ENCODE measurements around the gene TTLL7.
"Not testable (repeated sequence)": the region's sequence is repeated elsewhere in the genome, so short reads cannot be mapped to it uniquely, and the experiment has no call there.

The TTLL7 gene

GRCh38 chr1:83929184-83929583, 69.7 kb downstream of the TTLL7 start:
- no peak for DNase-seq

GRCh38 chr1:83928396-83928795, 70.5 kb downstream of the TTLL7 start:
- DNase-seq, result no peak

- DNase-seq, result no peak
These were observed 71.2 kb downstream of the TTLL7 start for GRCh38 chr1:83927701-83928100.

DNA sequence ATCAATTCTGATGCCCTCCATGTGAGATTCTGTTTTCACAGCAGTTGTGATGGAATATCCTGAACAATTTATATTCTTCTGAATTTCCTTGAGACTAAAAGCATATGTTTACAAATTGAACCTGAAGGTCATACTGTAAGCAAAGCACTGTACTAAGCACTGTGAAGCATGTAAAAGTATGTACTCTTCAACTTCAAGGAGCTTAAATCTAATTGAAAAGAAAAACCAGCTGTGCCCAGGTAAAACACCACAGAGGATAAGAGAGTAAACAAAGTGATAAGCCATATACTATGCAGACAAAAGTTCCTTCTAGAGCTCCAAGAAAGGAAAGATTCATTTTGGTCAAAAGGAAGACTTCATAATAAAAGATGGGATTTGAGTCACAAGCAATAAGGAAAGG, 71.9 kb downstream of the TTLL7 start:
- no peak for DNase-seq

- DNase-seq, result no peak
These were observed 75.4 kb downstream of the TTLL7 start for GRCh38 chr1:83923553-83923952.

DNA sequence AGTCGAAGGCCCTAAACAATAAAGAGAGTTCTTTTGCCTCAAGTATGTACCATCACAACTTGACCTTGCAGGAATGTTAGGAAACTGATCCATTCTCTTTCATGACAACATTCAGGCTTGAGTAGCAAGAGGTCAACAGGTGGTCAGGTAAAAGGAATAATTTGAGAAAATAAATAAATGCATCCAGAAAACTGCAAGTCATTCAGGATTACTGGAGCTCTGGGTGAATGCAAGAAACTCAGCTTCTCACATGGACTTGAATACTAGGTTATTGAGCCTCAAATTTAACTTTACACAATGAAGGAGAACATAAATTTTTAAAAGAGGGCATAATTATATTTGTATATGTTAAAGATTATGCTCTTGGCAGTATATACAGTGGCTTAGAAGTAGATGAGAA, 76.5 kb downstream of the TTLL7 start:
- DNase-seq, result no peak

- DNase-seq, result no peak
These were observed 78.6 kb downstream of the TTLL7 start for GRCh38 chr1:83920320-83920719.

GRCh38 chr1:83919872-83920271, 79.1 kb downstream of the TTLL7 start:
- DNase-seq, result no peak

DNA sequence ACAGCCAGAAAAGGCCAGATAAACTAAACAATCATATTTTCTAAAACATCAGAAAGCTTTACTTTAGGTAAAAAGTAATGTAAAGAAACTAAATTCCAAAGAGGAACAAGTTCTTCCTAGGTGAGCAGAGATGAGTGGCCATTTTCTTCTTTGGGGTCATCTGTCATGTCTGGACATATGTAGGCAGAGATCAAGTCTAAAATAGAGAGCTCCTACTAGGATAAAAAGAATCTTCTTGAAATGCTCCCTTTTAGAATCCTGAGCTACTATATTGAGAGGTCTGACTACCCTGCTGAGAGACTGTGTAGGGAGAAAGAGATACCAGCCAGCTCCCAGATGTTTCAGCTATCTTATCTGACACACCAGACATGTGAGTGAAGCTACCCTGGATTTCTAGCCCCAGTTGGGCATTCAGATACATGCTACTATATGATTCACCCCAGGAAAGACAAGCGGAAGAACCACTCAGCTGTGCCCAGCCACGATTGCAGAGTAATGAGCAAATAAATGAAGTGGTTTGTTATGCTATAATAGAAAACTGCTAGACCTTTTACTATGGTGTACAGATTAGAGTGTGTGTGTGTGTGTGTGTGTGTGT, 80.1 kb downstream of the TTLL7 start:
- DNase-seq, result no peak

- no peak for DNase-seq
These were observed 81.0 kb downstream of the TTLL7 start for GRCh38 chr1:83917959-83918358.

- not testable (repeated sequence) for DNase-seq
These were observed 82.8 kb downstream of the TTLL7 start for GRCh38 chr1:83916094-83916493.

DNA sequence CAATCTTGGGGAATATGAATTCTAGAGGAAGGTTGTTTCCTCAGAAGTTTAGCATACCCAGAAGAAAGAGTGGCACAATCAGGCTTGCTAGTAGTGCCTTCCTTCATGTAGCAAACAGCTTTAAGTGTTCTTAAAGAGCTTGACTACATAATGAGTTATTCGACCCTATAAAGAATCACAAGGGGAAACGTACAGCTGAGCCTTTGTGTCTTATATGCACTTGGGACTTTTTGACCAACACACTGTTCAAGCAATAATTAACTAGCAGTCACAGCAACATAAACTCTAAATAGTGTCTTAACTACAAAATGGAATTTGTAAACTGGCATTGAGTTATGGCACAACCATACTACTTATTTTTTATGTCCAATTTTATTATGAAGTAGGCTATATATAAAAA, 86.1 kb downstream of the TTLL7 start:
- DNase-seq, result no peak

GRCh38 chr1:83910461-83910860, 88.5 kb downstream of the TTLL7 start:
- no peak for DNase-seq

DNA sequence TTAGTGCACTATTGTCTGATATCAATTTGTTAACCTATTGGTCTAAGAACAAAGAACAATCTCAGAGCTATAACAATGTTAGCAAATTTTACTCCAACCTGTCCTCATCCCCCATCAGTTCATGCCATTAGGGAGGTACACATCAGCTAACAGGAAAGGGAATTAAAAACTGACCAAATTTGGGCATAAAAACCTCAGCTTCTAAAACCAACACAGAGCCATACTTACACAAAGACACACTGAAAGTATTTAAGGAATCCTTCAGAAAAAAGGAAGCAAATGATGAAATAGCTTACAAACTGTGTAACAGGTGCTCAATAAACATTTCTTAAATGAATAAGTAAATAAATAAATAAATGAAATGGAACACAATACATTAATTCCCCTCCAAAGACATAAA, 89.2 kb downstream of the TTLL7 start:
- DNase-seq, result no peak

DNA sequence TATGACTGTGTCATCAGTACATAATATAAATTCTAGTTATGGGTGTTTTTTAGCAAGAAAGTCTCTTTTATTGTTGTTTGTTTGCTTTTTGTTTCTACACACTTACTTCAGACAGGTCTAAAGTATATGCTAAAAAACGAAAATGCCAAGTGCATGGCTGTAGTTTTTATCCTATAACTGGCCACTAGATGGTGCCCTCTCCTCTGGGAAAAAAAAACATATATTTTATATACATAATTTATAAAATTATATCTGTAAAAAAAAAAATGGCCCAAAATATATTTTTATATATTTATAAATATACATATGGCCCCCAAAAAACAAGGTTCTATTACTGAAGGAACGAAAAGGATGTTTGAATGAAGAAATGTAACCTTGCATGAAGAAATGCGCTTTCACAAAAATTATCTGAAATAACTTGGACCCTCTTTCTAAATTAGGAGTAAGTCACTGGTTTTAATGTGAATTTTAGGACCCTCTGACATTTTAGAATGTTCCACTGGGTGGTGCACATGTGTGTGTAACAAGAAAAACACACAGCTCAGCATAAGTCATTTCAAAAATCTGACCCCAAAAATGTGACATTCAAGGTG, 93.5 kb downstream of the TTLL7 start:
- DNase-seq, result no peak

DNA sequence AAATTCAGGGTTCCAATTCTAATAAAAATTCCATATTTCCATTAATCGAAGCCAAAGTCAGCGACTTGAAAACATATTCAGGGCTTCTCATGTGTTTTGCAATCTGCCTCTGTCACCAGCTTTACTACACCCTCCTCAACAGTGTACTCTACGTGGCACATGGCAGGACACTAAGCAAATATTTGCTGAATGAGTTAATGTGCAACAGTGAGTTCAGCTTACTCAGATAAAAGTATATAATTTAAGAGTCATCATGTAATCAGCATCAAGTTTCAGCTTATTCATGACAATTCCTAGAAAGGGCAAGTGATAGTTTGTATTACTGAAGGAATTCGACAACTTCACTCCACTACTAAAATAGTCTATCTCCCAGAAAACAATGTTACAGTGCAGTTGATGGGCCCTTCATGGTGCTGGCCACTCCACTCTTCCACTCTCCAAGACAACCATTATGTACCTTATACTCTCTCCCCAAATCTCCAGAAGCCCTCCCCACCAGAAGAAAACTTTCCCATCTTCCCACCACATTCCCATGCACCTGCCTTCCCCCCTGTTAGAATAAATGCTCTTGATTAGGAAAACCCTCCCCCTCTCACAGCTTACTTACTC, 97.3 kb downstream of the TTLL7 start:
- DNase-seq, result no peak

DNA sequence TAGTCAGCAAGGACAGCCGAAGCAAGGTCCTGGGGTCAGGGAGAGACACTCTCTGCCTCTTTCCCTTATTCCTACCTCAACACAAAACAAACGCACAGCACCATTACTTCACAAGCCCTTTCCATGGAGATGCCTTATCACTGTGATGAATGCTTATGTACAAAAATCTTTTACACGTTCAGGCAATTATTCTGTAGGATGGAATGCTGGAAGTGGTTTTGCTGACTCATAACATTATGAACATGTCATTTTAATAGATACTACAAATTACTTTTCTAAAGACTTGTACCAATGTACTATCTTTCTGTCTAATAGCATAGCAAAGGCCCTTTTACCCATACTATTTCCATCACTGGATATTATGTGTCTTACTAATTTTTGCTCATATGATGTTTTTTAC, 98.4 kb downstream of the TTLL7 start:
- DNase-seq, result no peak

GRCh38 chr1:83897516-83897915, 101.4 kb downstream of the TTLL7 start:
- DNase-seq, result no peak

- DNase-seq, result no peak
These were observed 102.6 kb downstream of the TTLL7 start for GRCh38 chr1:83896299-83896698.

DNA sequence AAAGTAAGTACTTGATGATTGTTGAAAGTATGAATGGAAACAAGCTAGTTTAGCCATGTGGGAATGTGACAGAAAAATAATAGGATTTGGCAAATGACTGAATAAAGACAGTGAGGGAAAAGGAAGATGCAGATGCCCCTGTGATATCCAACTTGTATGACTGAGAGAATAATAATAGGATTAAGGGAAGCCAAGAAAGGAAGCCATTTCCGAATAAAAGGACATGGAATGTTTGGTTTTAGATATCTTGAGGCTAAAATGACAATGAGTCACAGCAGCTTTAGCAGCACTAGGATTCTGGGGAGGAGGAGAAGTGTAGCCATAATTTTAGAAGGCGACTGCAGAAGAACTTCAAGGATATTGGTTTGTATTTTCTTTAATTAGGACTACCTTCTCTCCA, 109.2 kb downstream of the TTLL7 start:
- DNase-seq, result no peak

DNA sequence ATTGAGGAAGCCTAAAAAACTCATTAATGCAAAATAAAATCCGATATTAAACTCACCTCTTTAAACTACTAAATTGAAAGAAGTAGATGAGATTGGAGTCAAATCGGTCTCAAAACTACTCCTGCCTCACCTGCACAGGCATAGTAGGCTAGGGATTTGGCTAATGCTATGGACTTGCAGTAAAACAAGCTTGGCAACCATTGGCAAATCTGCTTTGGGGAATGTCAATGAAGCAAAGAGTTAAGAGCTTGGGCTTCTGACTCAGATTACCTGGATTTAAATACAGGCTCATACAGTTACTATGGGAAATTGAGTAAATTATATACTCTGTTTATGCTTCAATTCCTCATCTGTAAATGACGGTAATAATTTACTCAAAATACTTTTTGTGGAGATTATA, 111.4 kb downstream of the TTLL7 start:
- no peak for DNase-seq

DNA sequence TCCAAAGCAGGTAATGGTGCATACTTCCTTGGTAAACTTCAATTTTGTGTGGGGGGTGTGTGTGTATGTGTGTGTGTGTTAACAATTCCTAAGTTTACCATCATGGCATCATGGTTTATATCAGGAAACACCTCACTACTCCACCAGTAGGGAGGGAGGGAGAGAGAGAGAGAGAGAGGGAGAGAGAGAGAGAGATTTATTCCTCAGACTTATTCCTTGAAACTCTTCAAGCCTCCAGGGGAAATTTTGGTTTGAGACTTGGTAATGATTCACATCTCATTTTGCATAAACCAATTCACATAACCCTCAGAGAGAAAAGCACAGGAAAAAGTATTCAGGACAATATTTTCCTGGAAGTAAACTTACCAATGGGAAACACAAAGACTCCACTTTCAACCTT, 115.0 kb downstream of the TTLL7 start:
- no peak for DNase-seq

GRCh38 chr1:83882906-83883305, 116.0 kb downstream of the TTLL7 start:
- no peak for DNase-seq

- no peak for DNase-seq
These were observed 126.4 kb downstream of the TTLL7 start for GRCh38 chr1:83872515-83872914.

DNA sequence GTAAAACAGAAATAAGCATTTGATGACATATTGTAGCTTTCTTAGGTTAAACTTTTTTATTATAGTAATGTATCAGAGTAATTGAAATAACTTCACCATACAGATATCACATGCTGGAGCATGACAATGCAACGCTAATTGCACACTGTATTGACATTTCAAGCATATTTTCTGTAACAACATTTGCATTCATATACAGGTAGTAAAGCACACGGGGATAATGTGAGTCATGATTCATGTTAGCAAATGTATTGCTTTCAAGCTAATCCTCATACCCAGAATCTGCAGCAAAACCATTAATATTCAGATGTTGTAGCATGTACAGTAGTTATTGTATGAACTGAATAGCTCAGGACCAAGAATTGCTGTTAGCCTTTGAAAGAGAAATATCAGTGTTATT, 133.9 kb downstream of the TTLL7 start:
- no peak for DNase-seq
